Stimulated activated naive CD8-positive, alpha-beta T cell treated with anti-CD3 and anti-CD28 coated beads, Interleukin-15, Interleukin-2, amounts not matched to agents 100 ng/mL and 50 ng/mL, for 24 hours (primary cell): ENCODE results near the gene BTBD9.

Experiments
- H3K27ac Mint-ChIP-seq: one replicate; pipeline ENCODE4 v1.8.0; 2021; ENCODE audit warnings: mild to moderate bottlenecking, mixed read lengths
- H3K27me3 Mint-ChIP-seq: one replicate; pipeline ENCODE4 v1.8.0; 2021; ENCODE audit warnings: mixed read lengths
- H3K36me3 Mint-ChIP-seq: one replicate; pipeline ENCODE4 v1.8.0; 2021; ENCODE audit warnings: low read depth, mixed read lengths
- H3K4me1 Mint-ChIP-seq: one replicate; pipeline ENCODE4 v1.8.0; 2021; ENCODE audit warnings: low read depth, mixed read lengths
- H3K4me3 Mint-ChIP-seq: one replicate; pipeline ENCODE4 v1.8.0; 2021; ENCODE audit warnings: mild to moderate bottlenecking, mixed read lengths
- H3K9me3 Mint-ChIP-seq: one replicate; pipeline ENCODE4 v1.8.0; 2021; ENCODE audit warnings: mixed read lengths

The BTBD9 gene

GRCh38 chr6:38161754-38162492 lies 477.8 kb downstream of the BTBD9 start:
- Mint-ChIP-seq H3K9me3 (no peaks in the 10 kb centered on the region), H3K27ac (no peak overlapping the region), H3K4me3 (no peak overlapping the region), H3K27me3 (no peaks in the 10 kb centered on the region), H3K4me1 (no peaks in the 10 kb centered on the region), H3K36me3 (peaks cover 13% of the 10 kb centered on the region)

GRCh38 chr6:38161331-38161730 lies 478.4 kb downstream of the BTBD9 start:
- Mint-ChIP-seq H3K27me3 (no peaks in the 10 kb centered on the region), H3K4me1 (no peaks in the 10 kb centered on the region), H3K27ac (no peak overlapping the region)

DNA sequence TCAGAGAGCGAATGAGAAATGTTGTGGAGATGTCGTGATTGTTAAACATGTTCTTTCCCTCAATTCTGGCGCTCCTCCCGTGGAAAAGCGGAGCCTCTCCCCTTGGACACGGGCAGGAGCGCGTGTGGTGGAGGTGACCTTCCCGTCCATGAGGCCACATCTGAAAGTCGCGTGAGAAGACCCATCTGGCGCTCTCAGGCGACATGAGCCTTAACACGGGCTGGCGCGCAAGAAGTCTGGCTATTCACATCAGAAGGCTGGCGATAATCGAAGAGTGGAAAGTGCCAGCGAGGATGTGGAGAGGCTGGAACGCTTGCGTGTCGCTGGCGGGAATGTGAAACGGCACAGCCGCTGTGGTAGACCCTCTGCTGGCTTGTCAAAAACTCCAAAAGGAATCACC lies 478.9 kb downstream of the BTBD9 start:
- H3K4me3 Mint-ChIP-seq = no peak overlapping the region
- no peaks in the 10 kb centered on the region for H3K27me3 Mint-ChIP-seq
- H3K36me3 Mint-ChIP-seq = peaks cover 17% of the 10 kb centered on the region
- no peaks in the 10 kb centered on the region for H3K4me1 Mint-ChIP-seq
- H3K9me3 Mint-ChIP-seq = no peaks in the 10 kb centered on the region
- no peak overlapping the region for H3K27ac Mint-ChIP-seq

More at GRCh38 chr6:38161331-38161730, 478.4 kb downstream of the BTBD9 start:
- H3K4me3 Mint-ChIP-seq = peak overlapping the region; percentile 9
- no peaks in the 10 kb centered on the region for H3K9me3 Mint-ChIP-seq
- peaks cover 13% of the 10 kb centered on the region for H3K36me3 Mint-ChIP-seq

DNA sequence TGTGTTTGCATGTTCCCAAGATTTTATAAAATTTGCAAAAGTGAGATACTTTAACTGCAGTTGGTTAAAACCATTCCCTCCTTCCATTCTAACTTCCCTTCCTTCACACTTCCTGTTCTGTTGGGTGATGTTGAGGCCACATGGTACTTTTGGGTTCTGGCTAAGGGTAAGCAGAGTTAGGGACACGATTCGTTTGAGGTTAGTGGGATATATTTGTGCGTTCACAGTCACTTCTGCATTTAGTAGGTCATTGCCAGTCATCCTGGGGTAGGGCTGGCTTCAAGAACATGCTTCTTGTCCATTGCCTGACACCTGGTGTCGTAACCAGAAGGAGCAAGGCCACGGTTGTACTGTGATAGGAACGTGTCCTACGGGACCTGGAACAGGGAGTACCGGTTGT lies 480.1 kb downstream of the BTBD9 start:
- Mint-ChIP-seq H3K4me1 (no peaks in the 10 kb centered on the region), H3K9me3 (no peaks in the 10 kb centered on the region), H3K36me3 (peaks cover 17% of the 10 kb centered on the region), H3K27ac (no peak overlapping the region), H3K4me3 (no peak overlapping the region), H3K27me3 (no peaks in the 10 kb centered on the region)

DNA sequence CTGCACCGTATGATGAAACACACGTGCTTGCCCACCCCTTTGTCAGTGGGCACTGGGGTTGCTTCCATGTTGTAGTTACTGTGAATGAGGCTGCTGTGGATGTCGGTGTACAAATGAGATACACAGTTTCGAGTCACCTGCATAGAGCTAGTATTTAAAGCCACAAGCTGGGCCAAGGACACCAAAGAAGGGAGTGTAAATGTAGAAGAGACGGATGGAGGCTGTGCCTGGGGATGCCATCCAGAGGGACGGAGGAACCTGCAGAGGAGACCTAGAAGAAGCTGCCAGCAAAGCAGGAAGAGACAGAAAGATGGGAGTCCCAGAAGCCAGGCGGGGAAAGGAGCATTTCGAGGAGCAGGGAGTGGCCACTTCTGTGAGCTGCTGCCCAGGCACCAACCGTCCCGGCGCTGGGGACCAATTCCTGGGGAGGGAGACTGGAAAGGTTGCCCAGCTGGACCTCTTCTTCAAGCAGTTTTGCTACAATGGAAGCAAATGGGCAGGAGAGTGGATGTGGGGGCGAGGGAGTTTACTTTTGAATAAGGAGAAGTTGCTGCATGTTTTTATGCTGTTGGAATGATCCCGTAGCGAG lies 480.9 kb downstream of the BTBD9 start:
- H3K9me3 Mint-ChIP-seq = no peaks in the 10 kb centered on the region
- peaks cover 13% of the 10 kb centered on the region for H3K36me3 Mint-ChIP-seq
- no peak overlapping the region for H3K27ac Mint-ChIP-seq
- no peaks in the 10 kb centered on the region for H3K4me1 Mint-ChIP-seq
- no peaks in the 10 kb centered on the region for H3K27me3 Mint-ChIP-seq
- no peak overlapping the region for H3K4me3 Mint-ChIP-seq

GRCh38 chr6:38157905-38158304 lies 481.8 kb downstream of the BTBD9 start:
- H3K36me3 Mint-ChIP-seq = peaks cover 13% of the 10 kb centered on the region
- H3K27ac Mint-ChIP-seq = no peak overlapping the region
- H3K27me3 Mint-ChIP-seq = no peaks in the 10 kb centered on the region
- no peaks in the 10 kb centered on the region for H3K4me1 Mint-ChIP-seq
- H3K9me3 Mint-ChIP-seq = no peaks in the 10 kb centered on the region
- H3K4me3 Mint-ChIP-seq = no peak overlapping the region

GRCh38 chr6:38156818-38157565 lies 482.7 kb downstream of the BTBD9 start:
- Mint-ChIP-seq H3K36me3 (peaks cover 19% of the 10 kb centered on the region), H3K9me3 (no peaks in the 10 kb centered on the region), H3K27ac (no peak overlapping the region), H3K27me3 (no peaks in the 10 kb centered on the region), H3K4me1 (no peaks in the 10 kb centered on the region), H3K4me3 (no peak overlapping the region)

- no peak overlapping the region for H3K27ac Mint-ChIP-seq
- H3K27me3 Mint-ChIP-seq = no peaks in the 10 kb centered on the region
- peaks cover 20% of the 10 kb centered on the region for H3K36me3 Mint-ChIP-seq
- no peaks in the 10 kb centered on the region for H3K4me1 Mint-ChIP-seq
- H3K9me3 Mint-ChIP-seq = no peaks in the 10 kb centered on the region
- no peak overlapping the region for H3K4me3 Mint-ChIP-seq
Observed at GRCh38 chr6:38155621-38156204, 484.0 kb downstream of the BTBD9 start.

- Mint-ChIP-seq H3K27me3 (no peaks in the 10 kb centered on the region), H3K36me3 (peaks cover 19% of the 10 kb centered on the region), H3K4me1 (no peaks in the 10 kb centered on the region), H3K9me3 (no peaks in the 10 kb centered on the region), H3K4me3 (no peak overlapping the region), H3K27ac (peak overlapping the region; percentile 26)
Observed at GRCh38 chr6:38155144-38155543, 484.6 kb downstream of the BTBD9 start.

- Mint-ChIP-seq H3K27ac (peak overlapping the region; percentile 26), H3K4me1 (no peaks in the 10 kb centered on the region), H3K9me3 (no peaks in the 10 kb centered on the region), H3K27me3 (no peaks in the 10 kb centered on the region), H3K36me3 (peaks cover 19% of the 10 kb centered on the region), H3K4me3 (no peak overlapping the region)
Observed at GRCh38 chr6:38154731-38155130, 485.0 kb downstream of the BTBD9 start.

DNA sequence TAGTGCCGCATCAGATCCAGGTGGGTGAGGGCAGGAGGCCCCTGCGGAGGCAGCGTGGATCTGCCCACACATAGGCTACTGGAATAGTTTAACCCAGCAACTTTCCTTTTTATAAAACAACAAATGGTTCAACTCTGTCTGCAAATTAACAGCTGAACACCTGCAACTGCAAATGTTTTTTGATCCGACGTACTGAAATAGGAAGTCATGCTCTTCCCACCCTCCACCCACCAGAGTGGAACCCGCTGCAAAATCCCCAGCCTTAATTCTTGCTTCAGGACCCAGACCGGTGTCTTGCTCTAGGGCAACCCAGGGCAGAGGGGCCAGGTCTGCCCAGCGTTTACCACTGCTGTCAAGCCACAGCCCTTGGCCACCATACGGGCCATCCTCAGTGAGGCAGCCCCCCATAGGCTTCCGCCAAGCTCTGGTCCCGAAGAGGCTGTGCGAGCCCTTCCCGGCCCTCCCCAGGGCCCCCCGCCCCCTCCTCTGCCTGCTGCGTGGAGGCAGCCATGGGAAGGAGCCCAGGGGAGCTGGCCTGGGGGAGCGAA lies 485.9 kb downstream of the BTBD9 start:
- Mint-ChIP-seq H3K27ac (no peak overlapping the region), H3K4me3 (no peak overlapping the region), H3K27me3 (no peaks in the 10 kb centered on the region), H3K9me3 (no peaks in the 10 kb centered on the region), H3K4me1 (no peaks in the 10 kb centered on the region), H3K36me3 (peaks cover 18% of the 10 kb centered on the region)

GRCh38 chr6:38153076-38153797 lies 486.5 kb downstream of the BTBD9 start:
- H3K9me3 Mint-ChIP-seq = no peaks in the 10 kb centered on the region
- no peak overlapping the region for H3K27ac Mint-ChIP-seq
- peaks cover 19% of the 10 kb centered on the region for H3K36me3 Mint-ChIP-seq
- no peaks in the 10 kb centered on the region for H3K4me1 Mint-ChIP-seq
- no peak overlapping the region for H3K4me3 Mint-ChIP-seq
- H3K27me3 Mint-ChIP-seq = no peaks in the 10 kb centered on the region

GRCh38 chr6:38152620-38153019 lies 487.1 kb downstream of the BTBD9 start:
- no peak overlapping the region for H3K27ac Mint-ChIP-seq
- H3K36me3 Mint-ChIP-seq = peaks cover 19% of the 10 kb centered on the region
- H3K4me1 Mint-ChIP-seq = no peaks in the 10 kb centered on the region
- no peaks in the 10 kb centered on the region for H3K9me3 Mint-ChIP-seq
- H3K4me3 Mint-ChIP-seq = no peak overlapping the region
- H3K27me3 Mint-ChIP-seq = no peaks in the 10 kb centered on the region
